Upper lobe of right lung (tissue), 1 donor: Measurements from ENCODE around the gene PARP3. TPM values are rescaled to one million over a fixed set of nuclear protein-coding genes. Genes with fewer than 3 reads are reported as not detected.
A peak's percentile ranks its signal among the peaks of the same experiment; 100 is the strongest.

ENCODE experiments used
- ATAC-seq: fragments of 200-7000 bp; cut with Tn5 transposase; one replicate; pipeline ENCODE4 v1.9.1; 2020; ENCODE audit warnings: mild to moderate bottlenecking, moderate library complexity
- DNase-seq: peaks from one replicate; pipeline ENCODE4 v3.0.0-alpha.2; 2020
- H3K27ac ChIP-seq: fragments of 200-600 bp; one replicate; pipeline ENCODE4 v1.8.0; 2022
- H3K27me3 ChIP-seq: fragments of 200-600 bp; one replicate; pipeline ENCODE4 v1.8.0; 2022; ENCODE audit warnings: mild to moderate bottlenecking
- H3K36me3 ChIP-seq: fragments of 200-600 bp; one replicate; pipeline ENCODE4 v1.8.0; 2022
- H3K4me1 ChIP-seq: fragments of 200-600 bp; one replicate; pipeline ENCODE4 v1.8.0; 2022
- H3K4me3 ChIP-seq: fragments of 200-600 bp; one replicate; pipeline ENCODE4 v1.8.0; 2022; ENCODE audit warnings: mild to moderate bottlenecking
- H3K9me3 ChIP-seq: fragments of 200-600 bp; one replicate; pipeline ENCODE4 v1.8.0; 2022
- CTCF ChIP-seq: fragments of 200-600 bp; IDR thresholded peaks from one replicate; pipeline ENCODE4 v1.8.0; 2022; ENCODE audit warnings: antibody characterized with exemption
- intact Hi-C: fragments of 100-400 bp; cut with DNase I; formaldehyde crosslinking; loops from one replicate; pipeline ENCODE4 v1.11.0; 2022
- total RNA-seq: library from RNA; stranded (reverse); fragmentation: NEBNext Ultra II Directional; extraction: Animal tissue kit (Norgen Biotek cat#: 25700); gene quantifications from one replicate; pipeline ENCODE4 v1.2.1, GENCODE V29; 2021
- donor health status: DM: no; HTN: yes; CAD: no; lungs with severe emphysema.

PARP3 gene
- total RNA-seq, 1 donor from 2014 or later: 20.9 TPM

- no peak overlapping the region for H3K27ac ChIP-seq
- no peaks in the 10 kb centered on the region for H3K4me1 ChIP-seq
- no peaks in the 10 kb centered on the region for H3K9me3 ChIP-seq
- intact Hi-C loops: no loop called here
- peaks cover 61% of the 10 kb centered on the region for H3K36me3 ChIP-seq
- TF ChIP-seq CTCF: no peak
- H3K4me3 ChIP-seq: no peak overlapping the region
- no peaks in the 10 kb centered on the region for H3K27me3 ChIP-seq
- DNase-seq (no peak), ATAC-seq (no peak)
Observed at GRCh38 chr3:51933471-51934138, 8.6 kb upstream of the PARP3 start.

- DNase-seq (peak; percentile 50), ATAC-seq (no peak)
- Histone ChIP-seq H3K36me3 (peaks cover 66% of the 10 kb centered on the region), H3K9me3 (no peaks in the 10 kb centered on the region), H3K27me3 (no peaks in the 10 kb centered on the region), H3K27ac (no peak overlapping the region), H3K4me3 (no peak overlapping the region), H3K4me1 (no peaks in the 10 kb centered on the region)
- TF ChIP-seq CTCF: no peak
- intact Hi-C loops: no loop called here
Observed at GRCh38 chr3:51934139-51934850, 7.9 kb upstream of the PARP3 start.

- no peaks in the 10 kb centered on the region for H3K27me3 ChIP-seq
- DNase-seq (peak; percentile 57), ATAC-seq (no peak)
- intact Hi-C loops: no loop called here
- no peak overlapping the region for H3K4me3 ChIP-seq
- H3K27ac ChIP-seq: no peak overlapping the region
- H3K36me3 ChIP-seq: peaks cover 66% of the 10 kb centered on the region
- TF ChIP-seq CTCF: no peak
- H3K4me1 ChIP-seq: peaks cover 5% of the 10 kb centered on the region
- H3K9me3 ChIP-seq: no peaks in the 10 kb centered on the region
Observed at GRCh38 chr3:51934991-51935885, 6.9 kb upstream of the PARP3 start.

GRCh38 chr3:51935886-51936755, 6.0 kb upstream of the PARP3 start:
- Histone ChIP-seq H3K36me3 (peaks cover 66% of the 10 kb centered on the region), H3K27me3 (no peaks in the 10 kb centered on the region), H3K27ac (no peak overlapping the region), H3K4me3 (no peak overlapping the region), H3K9me3 (no peaks in the 10 kb centered on the region), H3K4me1 (peaks cover 13% of the 10 kb centered on the region)
- intact Hi-C loops: no loop called here
- ATAC-seq (no peak), DNase-seq (peak; percentile 48)
- TF ChIP-seq CTCF: no peak

GRCh38 chr3:51937014-51937413, 5.1 kb upstream of the PARP3 start:
- ATAC-seq: no peak
- H3K9me3 ChIP-seq: no peaks in the 10 kb centered on the region
- peaks cover 16% of the 10 kb centered on the region for H3K4me1 ChIP-seq
- peak; percentile 60 for DNase-seq
- H3K4me3 ChIP-seq: no peak overlapping the region
- intact Hi-C loops: no loop called here
- no peaks in the 10 kb centered on the region for H3K27me3 ChIP-seq
- peaks cover 66% of the 10 kb centered on the region for H3K36me3 ChIP-seq
- TF ChIP-seq CTCF: no peak
- no peak overlapping the region for H3K27ac ChIP-seq
